Mesendoderm (in vitro differentiated cells): ENCODE measurements around the gene LRP8.

Experiments
- DNase-seq: peaks from one replicate; pipeline ENCODE4 v3.0.0; 2013
- H2AK5ac ChIP-seq: 2 replicates; pipeline ENCODE4 v1.6.1; 2013; ENCODE audit warnings: low read length, inconsistent platforms
- H2BK120ac ChIP-seq: 2 replicates; pipeline ENCODE4 v1.6.1; 2013; ENCODE audit warnings: low read depth, mild to moderate bottlenecking, low read length, moderate library complexity, mixed read lengths
- H2BK15ac ChIP-seq: replicated peaks from 2 replicates; pipeline ENCODE4 v1.6.1; 2013; ENCODE audit warnings: low read depth, mild to moderate bottlenecking, moderate library complexity
- H2BK5ac ChIP-seq: 2 replicates; pipeline ENCODE4 v1.6.1; 2013; ENCODE audit warnings: low read length, inconsistent platforms
- H3K18ac ChIP-seq: 2 replicates; pipeline ENCODE4 v1.6.1; 2013; ENCODE audit warnings: mild to moderate bottlenecking, low read length, mixed read lengths
- H3K23ac ChIP-seq: one replicate; pipeline ENCODE4 v1.6.1; 2013; ENCODE audit warnings: low read length
- H3K27ac ChIP-seq: 2 replicates; pipeline ENCODE4 v1.5.1; 2013; ENCODE audit warnings: low read depth, mild to moderate bottlenecking, inconsistent platforms, low read length, moderate library complexity
- H3K27me3 ChIP-seq: 2 replicates; pipeline ENCODE4 v1.6.1; 2013; ENCODE audit warnings: low read length, control low read depth, mild to moderate bottlenecking, inconsistent platforms; ENCODE audit not compliant: insufficient read depth, poor library complexity
- H3K36me3 ChIP-seq: 2 replicates; pipeline ENCODE4 v1.6.1; 2013; ENCODE audit warnings: low read length, inconsistent platforms; ENCODE audit not compliant: control insufficient read depth, insufficient read depth
- H3K4ac ChIP-seq: one replicate; pipeline ENCODE4 v1.6.1; 2013; ENCODE audit warnings: low read depth, mild to moderate bottlenecking, low read length, moderate library complexity
- H3K4me1 ChIP-seq: 2 replicates; pipeline ENCODE4 v1.6.1; 2013; ENCODE audit warnings: low read depth, low read length, inconsistent platforms; ENCODE audit not compliant: control insufficient read depth
- H3K4me2 ChIP-seq: 2 replicates; pipeline ENCODE4 v1.6.1; 2013; ENCODE audit warnings: low read length
- H3K4me3 ChIP-seq: 2 replicates; pipeline ENCODE4 v1.5.1; 2013; ENCODE audit warnings: mild to moderate bottlenecking, low read length
- H3K56ac ChIP-seq: one replicate; pipeline ENCODE4 v1.6.1; 2013; ENCODE audit warnings: low read length
- H3K79me1 ChIP-seq: 2 replicates; pipeline ENCODE4 v1.6.1; 2013; ENCODE audit warnings: low read length, inconsistent platforms
- H3K79me2 ChIP-seq: 2 replicates; pipeline ENCODE4 v1.6.1; 2013; ENCODE audit warnings: mild to moderate bottlenecking, low read length; ENCODE audit not compliant: control insufficient read depth, insufficient read depth
- H3K9ac ChIP-seq: 2 replicates; pipeline ENCODE4 v1.6.1; 2013; ENCODE audit warnings: low read length, inconsistent platforms
- H4K5ac ChIP-seq: one replicate; pipeline ENCODE4 v1.6.1; 2013; ENCODE audit warnings: low read length
- H4K8ac ChIP-seq: one replicate; pipeline ENCODE4 v1.6.1; 2013; ENCODE audit warnings: low read depth, mild to moderate bottlenecking, control low read depth, low read length, moderate library complexity
- WGBS: extraction: QIAGEN DNeasy Blood & Tissue Kit; methylation state at CpG from one replicate; pipeline ENCODE4 v1.1.7; 2013; ENCODE audit warnings: low lambda C conversion rate, missing lambda C conversion rate; ENCODE audit not compliant: insufficient coverage; ENCODE audit errors: extremely low coverage; 5-methylcytosine and 5-hydroxymethylcytosine counted together

Gene LRP8

GRCh38 chr1:53320646-53321045, 7.2 kb downstream of the LRP8 start:
- H3K36me3 ChIP-seq = peaks cover 44% of the 10 kb centered on the region
- no peak overlapping the region for H2AK5ac ChIP-seq
- H2BK120ac ChIP-seq = no peak overlapping the region
- H3K4me3 ChIP-seq = no peak overlapping the region
- no peak overlapping the region for H3K9ac ChIP-seq
- H3K4ac ChIP-seq = no peak overlapping the region
- H3K4me1 ChIP-seq = peaks cover 18% of the 10 kb centered on the region
- no peak overlapping the region for H4K8ac ChIP-seq
- no peak overlapping the region for H3K23ac ChIP-seq
- WGBS = no CpG with 5 or more reads among the region's 7 CpGs
- no peak overlapping the region for H2BK15ac ChIP-seq
- H3K56ac ChIP-seq = no peak overlapping the region
- DNase-seq = no peak
- no peaks in the 10 kb centered on the region for H3K27me3 ChIP-seq
- no peak overlapping the region for H4K5ac ChIP-seq
- H3K18ac ChIP-seq = no peak overlapping the region
- H2BK5ac ChIP-seq = no peak overlapping the region
- H3K4me2 ChIP-seq = no peak overlapping the region
- no peak overlapping the region for H3K27ac ChIP-seq
- peaks cover 71% of the 10 kb centered on the region for H3K79me2 ChIP-seq
- H3K79me1 ChIP-seq = peaks cover 67% of the 10 kb centered on the region

- no peak overlapping the region for H3K27ac ChIP-seq
- H3K4me1 ChIP-seq = peaks cover 11% of the 10 kb centered on the region
- H3K18ac ChIP-seq = no peak overlapping the region
- no peak overlapping the region for H2AK5ac ChIP-seq
- H3K36me3 ChIP-seq = peaks cover 34% of the 10 kb centered on the region
- no peaks in the 10 kb centered on the region for H3K27me3 ChIP-seq
- no peak overlapping the region for H2BK120ac ChIP-seq
- peaks cover 60% of the 10 kb centered on the region for H3K79me2 ChIP-seq
- no peak overlapping the region for H4K8ac ChIP-seq
- H3K79me1 ChIP-seq = peaks cover 60% of the 10 kb centered on the region
- WGBS = no CpG with 5 or more reads among the region's 20 CpGs
- no peak for DNase-seq
- no peak overlapping the region for H3K23ac ChIP-seq
- H2BK15ac ChIP-seq = no peak overlapping the region
- no peak overlapping the region for H3K56ac ChIP-seq
- H3K4ac ChIP-seq = no peak overlapping the region
- H3K9ac ChIP-seq = no peak overlapping the region
- no peak overlapping the region for H3K4me2 ChIP-seq
- no peak overlapping the region for H2BK5ac ChIP-seq
- no peak overlapping the region for H3K4me3 ChIP-seq
- H4K5ac ChIP-seq = no peak overlapping the region
Observed at GRCh38 chr1:53319296-53320101, 8.4 kb downstream of the LRP8 start.

GRCh38 chr1:53317646-53318539, 10.0 kb downstream of the LRP8 start:
- H4K8ac ChIP-seq = no peak overlapping the region
- no peak overlapping the region for H4K5ac ChIP-seq
- H3K27ac ChIP-seq = no peak overlapping the region
- no peak overlapping the region for H3K18ac ChIP-seq
- H3K4me2 ChIP-seq = no peak overlapping the region
- no peak for DNase-seq
- H3K9ac ChIP-seq = no peak overlapping the region
- H2AK5ac ChIP-seq = no peak overlapping the region
- WGBS = no CpG with 5 or more reads among the region's 13 CpGs
- no peak overlapping the region for H3K4me3 ChIP-seq
- H3K36me3 ChIP-seq = peaks cover 24% of the 10 kb centered on the region
- no peak overlapping the region for H3K23ac ChIP-seq
- no peak overlapping the region for H2BK5ac ChIP-seq
- H2BK120ac ChIP-seq = no peak overlapping the region
- H3K79me2 ChIP-seq = peaks cover 47% of the 10 kb centered on the region
- H3K27me3 ChIP-seq = no peaks in the 10 kb centered on the region
- H3K79me1 ChIP-seq = peaks cover 61% of the 10 kb centered on the region
- H3K4ac ChIP-seq = no peak overlapping the region
- peaks cover 9% of the 10 kb centered on the region for H3K4me1 ChIP-seq
- peak overlapping the region; percentile 18 for H3K56ac ChIP-seq
- no peak overlapping the region for H2BK15ac ChIP-seq

- Histone ChIP-seq H4K8ac (no peak overlapping the region), H2BK15ac (no peak overlapping the region), H4K5ac (no peak overlapping the region), H3K9ac (no peak overlapping the region), H2BK5ac (no peak overlapping the region), H3K4ac (no peak overlapping the region), H3K27me3 (no peaks in the 10 kb centered on the region), H3K79me2 (peaks cover 43% of the 10 kb centered on the region), H2AK5ac (no peak overlapping the region), H2BK120ac (no peak overlapping the region), H3K23ac (no peak overlapping the region), H3K36me3 (peaks cover 23% of the 10 kb centered on the region), H3K56ac (peak overlapping the region; percentile 30), H3K4me2 (no peak overlapping the region), H3K79me1 (peaks cover 60% of the 10 kb centered on the region), H3K18ac (no peak overlapping the region), H3K27ac (peak overlapping the region; percentile 4), H3K4me1 (peaks cover 8% of the 10 kb centered on the region), H3K4me3 (no peak overlapping the region)
- DNase-seq = no peak
- no CpG with 5 or more reads among the region's 17 CpGs for whole genome bisulfite sequencing
Observed at GRCh38 chr1:53316766-53317581, 10.9 kb downstream of the LRP8 start.

- no peak overlapping the region for H3K4me2 ChIP-seq
- H4K8ac ChIP-seq = no peak overlapping the region
- no peak overlapping the region for H3K27ac ChIP-seq
- H3K4me3 ChIP-seq = no peak overlapping the region
- peaks cover 19% of the 10 kb centered on the region for H3K36me3 ChIP-seq
- H3K4ac ChIP-seq = no peak overlapping the region
- no peak for DNase-seq
- H2BK15ac ChIP-seq = no peak overlapping the region
- H2AK5ac ChIP-seq = no peak overlapping the region
- peaks cover 61% of the 10 kb centered on the region for H3K79me1 ChIP-seq
- H2BK5ac ChIP-seq = no peak overlapping the region
- H4K5ac ChIP-seq = no peak overlapping the region
- no peak overlapping the region for H3K23ac ChIP-seq
- H3K9ac ChIP-seq = no peak overlapping the region
- no peaks in the 10 kb centered on the region for H3K27me3 ChIP-seq
- H2BK120ac ChIP-seq = no peak overlapping the region
- WGBS = no CpG with 5 or more reads among the region's 1 CpG
- peaks cover 4% of the 10 kb centered on the region for H3K4me1 ChIP-seq
- H3K79me2 ChIP-seq = peaks cover 41% of the 10 kb centered on the region
- no peak overlapping the region for H3K18ac ChIP-seq
- peak overlapping the region; percentile 30 for H3K56ac ChIP-seq
Observed at GRCh38 chr1:53316424-53316765, 11.5 kb downstream of the LRP8 start.
